Activated naive CD4-positive, alpha-beta T cell treated with anti-CD3 and anti-CD28 coated beads, Interleukin-2, amount 50 U/mL, for 72 hours (primary cell): ENCODE results near the gene P4HTM. TPM values are rescaled to one million over a fixed set of nuclear protein-coding genes. Genes with fewer than 3 reads are reported as not detected.

ENCODE experiments used
- ATAC-seq, 2 donors: fragments of 150-1000 bp; cut with Tn5 transposase; 2 replicates each; pipeline ENCODE4 v1.10.0; 2021; ENCODE audit warnings: mild to moderate bottlenecking in 2 of 2, moderate library complexity in 2 of 2
- DNase-seq, 2 donors: peaks; one replicate each; pipeline ENCODE4 v3.0.0; 2021 to 2022; ENCODE audit warnings: low spot score in 2 of 2
- H3K27ac Mint-ChIP-seq, 2 donors: one replicate each; pipeline ENCODE4 v1.8.0; 2022; ENCODE audit warnings: mild to moderate bottlenecking in 2 of 2, mixed read lengths in 2 of 2
- H3K36me3 Mint-ChIP-seq, 2 donors: one replicate each; pipeline ENCODE4 v1.8.0; 2022; ENCODE audit warnings: mixed read lengths in 2 of 2
- H3K9me3 Mint-ChIP-seq, 2 donors: one replicate each; pipeline ENCODE4 v1.8.0; 2022; ENCODE audit warnings: mixed read lengths in 2 of 2
- total RNA-seq, 2 donors: library from RNA; stranded (reverse); gene quantifications; one replicate each; pipeline ENCODE4 v1.2.3, GENCODE V29; 2022

Gene P4HTM
- total RNA-seq, 2 donors from 2014 or later = 24.3 to 33.3 TPM

- Mint-ChIP-seq H3K36me3 (peaks cover 71 to 76% of the 10 kb centered on the region in 2 donors), H3K9me3 (no peaks in the 10 kb centered on the region), H3K27ac (peak overlapping the region; percentile 85 to 97)
- DNase-seq (no peak), ATAC-seq (no peak)
These were observed 35.9 kb downstream of the P4HTM start for GRCh38 chr3:49025793-49026520.

GRCh38 chr3:49026536-49026935, 36.5 kb downstream of the P4HTM start:
- ATAC-seq (no peak), DNase-seq (no peak)
- H3K27ac Mint-ChIP-seq = peak overlapping the region; percentile 97 to 99
- H3K36me3 Mint-ChIP-seq = peaks cover 67 to 72% of the 10 kb centered on the region in 2 donors
- no peaks in the 10 kb centered on the region for H3K9me3 Mint-ChIP-seq

- no peaks in the 10 kb centered on the region for H3K9me3 Mint-ChIP-seq
- ATAC-seq (no peak), DNase-seq (no peak)
- H3K27ac Mint-ChIP-seq = peak overlapping the region; percentile 92 to 99
- H3K36me3 Mint-ChIP-seq = peaks cover 62 to 72% of the 10 kb centered on the region in 2 donors
These were observed 37.6 kb downstream of the P4HTM start for GRCh38 chr3:49027634-49028033.

GRCh38 chr3:49028298-49028672, 38.2 kb downstream of the P4HTM start:
- DNase-seq = no peak
- peak overlapping the region; percentile 92 to 99 for H3K27ac Mint-ChIP-seq
- H3K9me3 Mint-ChIP-seq = no peaks in the 10 kb centered on the region
- no peak for ATAC-seq
- H3K36me3 Mint-ChIP-seq = peaks cover 57 to 65% of the 10 kb centered on the region in 2 donors

- Mint-ChIP-seq H3K27ac (peak within 1 kb of the TSS; percentile 92 to 99), H3K36me3 (peaks cover 52 to 60% of the 10 kb centered on the region in 2 donors), H3K9me3 (no peaks in the 10 kb centered on the region)
- DNase-seq (peak; percentile 94 to 96), ATAC-seq (peak; percentile 88 to 94)
These were observed 38.9 kb downstream of the P4HTM start, which contains the start of gene IMPDH2 for GRCh38 chr3:49028673-49029562. IMPDH2 (minus strand) TSS chr3:49029398; CDS start chr3:49029350, 48 bp downstream.

- ATAC-seq (no peak), DNase-seq (no peak)
- no peaks in the 10 kb centered on the region for H3K9me3 Mint-ChIP-seq
- H3K27ac Mint-ChIP-seq = peak overlapping the region; percentile 92 to 99
- H3K36me3 Mint-ChIP-seq = peaks cover 46 to 54% of the 10 kb centered on the region in 2 donors
These were observed 39.5 kb downstream of the P4HTM start for GRCh38 chr3:49029563-49029884.

GRCh38 chr3:49030321-49030720, 40.3 kb downstream of the P4HTM start:
- Mint-ChIP-seq H3K9me3 (no peaks in the 10 kb centered on the region), H3K27ac (peak overlapping the region; percentile 44 to 60), H3K36me3 (peaks cover 41 to 47% of the 10 kb centered on the region in 2 donors)
- DNase-seq (no peak), ATAC-seq (no peak)

- ATAC-seq (no peak), DNase-seq (no peak)
- Mint-ChIP-seq H3K9me3 (no peaks in the 10 kb centered on the region), H3K36me3 (peaks cover 16 to 23% of the 10 kb centered on the region in 2 donors), H3K27ac (no peak overlapping the region)
These were observed 42.7 kb downstream of the P4HTM start for GRCh38 chr3:49032646-49033304.

- Mint-ChIP-seq H3K9me3 (no peaks in the 10 kb centered on the region), H3K36me3 (peaks cover 0 to 6% of the 10 kb centered on the region in 2 donors), H3K27ac (peak overlapping the region in 1 of 2 donors; percentile 66)
- no peak for DNase-seq
- no peak for ATAC-seq
These were observed 44.6 kb downstream of the P4HTM start for GRCh38 chr3:49034650-49035049.

- H3K9me3 Mint-ChIP-seq = no peaks in the 10 kb centered on the region
- DNase-seq = no peak
- H3K27ac Mint-ChIP-seq = peak overlapping the region; percentile 38 to 66
- ATAC-seq = no peak
- H3K36me3 Mint-ChIP-seq = peaks cover 0 to 6% of the 10 kb centered on the region in 2 donors
These were observed 45.2 kb downstream of the P4HTM start for GRCh38 chr3:49035281-49035680.

GRCh38 chr3:49053543-49053942, 63.5 kb downstream of the P4HTM start:
- Mint-ChIP-seq H3K27ac (no peak overlapping the region), H3K9me3 (no peaks in the 10 kb centered on the region), H3K36me3 (peaks cover 14 to 15% of the 10 kb centered on the region in 2 donors)
- no peak for ATAC-seq
- DNase-seq = no peak

- ATAC-seq (no peak), DNase-seq (no peak)
- peaks cover 14 to 15% of the 10 kb centered on the region in 2 donors for H3K36me3 Mint-ChIP-seq
- H3K27ac Mint-ChIP-seq = no peak overlapping the region
- no peaks in the 10 kb centered on the region for H3K9me3 Mint-ChIP-seq
These were observed 64.4 kb downstream of the P4HTM start for GRCh38 chr3:49054344-49054862.

Other genes with a start within 250 kb of the P4HTM start
- gene PRKAR2A, start 142.4 kb upstream of the P4HTM start, total RNA-seq = 10 to 100 TPM; 13.9 to 25.6 TPM
- gene SLC25A20, start 91.4 kb upstream of the P4HTM start, total RNA-seq = 10 to 100 TPM; 18.3 to 20.5 TPM
- gene ARIH2, start 71.4 kb upstream of the P4HTM start, total RNA-seq = 100 to 1,000 TPM; 116 to 127 TPM
- 100 to 1,000 TPM; 140 to 173 TPM for gene WDR6, start 17.1 kb downstream of the P4HTM start, total RNA-seq
- 10 to 100 TPM; 22.9 to 27.1 TPM for gene DALRD3, start 28.3 kb downstream of the P4HTM start, total RNA-seq
- gene NDUFAF3, start 31.9 kb downstream of the P4HTM start, total RNA-seq = 10 to 100 TPM; 60.3 to 80.8 TPM
- 100 to 1,000 TPM; 538 to 637 TPM for gene IMPDH2, start 39.2 kb downstream of the P4HTM start, total RNA-seq
- 100 to 1,000 TPM; 126 to 150 TPM for gene QRICH1, start 103.8 kb downstream of the P4HTM start, total RNA-seq
- 100 to 1,000 TPM; 268 to 378 TPM for gene QARS1, start 114.5 kb downstream of the P4HTM start, total RNA-seq
- 10 to 100 TPM; 40.8 to 46.7 TPM for gene USP19, start 130.6 kb downstream of the P4HTM start, total RNA-seq
- 1 to 10 TPM in 1 of 2 donors, not detected in 1; 1.4 TPM for gene LAMB2, start 142.8 kb downstream of the P4HTM start, total RNA-seq
- gene CCDC71, start 176.1 kb downstream of the P4HTM start, total RNA-seq = 10 to 100 TPM; 10.2 to 20.3 TPM
- gene KLHDC8B, start 181.4 kb downstream of the P4HTM start, total RNA-seq = 1 to 10 TPM; 3.1 to 4.9 TPM